Measurements from ENCODE around the gene IGFBP6. TPM values are rescaled to one million over a fixed set of nuclear protein-coding genes. Genes with fewer than 3 reads are reported as not detected.

The IGFBP6 gene
- total and polyA plus RNA-seq, 12 donors, result 12.9 to 559 (median 212) TPM

DNA sequence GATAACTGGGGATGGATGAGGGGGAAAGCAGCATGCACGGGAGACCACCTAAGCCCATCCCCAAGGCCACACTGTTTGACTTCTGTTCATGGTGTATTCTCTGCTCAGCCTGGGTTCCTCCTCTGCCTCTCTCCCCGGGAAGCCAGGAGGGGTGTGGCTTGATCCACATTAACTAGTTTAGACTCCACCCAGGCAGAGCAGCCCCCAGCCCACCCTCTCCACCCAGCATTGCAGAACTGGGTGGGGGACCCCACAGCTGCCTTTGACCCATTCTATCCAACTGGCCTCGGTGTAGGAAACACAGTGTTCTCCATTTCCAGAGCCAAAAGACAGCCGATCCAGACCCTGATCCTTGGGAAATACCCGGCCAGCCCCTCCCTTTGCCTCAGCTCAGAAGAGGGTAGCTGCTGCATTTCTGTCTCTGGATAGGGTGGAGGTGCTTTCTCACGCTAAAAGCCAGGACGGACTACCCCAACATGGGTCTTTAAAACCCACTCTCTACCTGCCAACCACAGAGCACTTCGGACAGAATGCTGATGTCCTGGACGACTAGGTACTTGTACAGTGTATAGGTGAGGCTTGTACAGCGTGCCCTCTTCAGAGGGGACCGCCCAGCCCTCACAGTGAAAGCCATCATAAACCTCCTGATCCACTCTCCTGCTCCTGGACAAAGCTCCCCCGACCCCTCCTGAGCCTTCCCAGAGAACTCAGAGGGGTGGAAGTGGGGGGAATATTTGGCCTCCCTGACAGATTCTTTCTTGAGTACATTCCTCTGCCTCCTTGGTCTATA is 27.7 kb upstream of the IGFBP6 start:
- H3K9me3 ChIP-seq (replicated peaks in 1 of 3), result no peaks in the 10 kb centered on the region
- TF ChIP-seq, protein P1, sequence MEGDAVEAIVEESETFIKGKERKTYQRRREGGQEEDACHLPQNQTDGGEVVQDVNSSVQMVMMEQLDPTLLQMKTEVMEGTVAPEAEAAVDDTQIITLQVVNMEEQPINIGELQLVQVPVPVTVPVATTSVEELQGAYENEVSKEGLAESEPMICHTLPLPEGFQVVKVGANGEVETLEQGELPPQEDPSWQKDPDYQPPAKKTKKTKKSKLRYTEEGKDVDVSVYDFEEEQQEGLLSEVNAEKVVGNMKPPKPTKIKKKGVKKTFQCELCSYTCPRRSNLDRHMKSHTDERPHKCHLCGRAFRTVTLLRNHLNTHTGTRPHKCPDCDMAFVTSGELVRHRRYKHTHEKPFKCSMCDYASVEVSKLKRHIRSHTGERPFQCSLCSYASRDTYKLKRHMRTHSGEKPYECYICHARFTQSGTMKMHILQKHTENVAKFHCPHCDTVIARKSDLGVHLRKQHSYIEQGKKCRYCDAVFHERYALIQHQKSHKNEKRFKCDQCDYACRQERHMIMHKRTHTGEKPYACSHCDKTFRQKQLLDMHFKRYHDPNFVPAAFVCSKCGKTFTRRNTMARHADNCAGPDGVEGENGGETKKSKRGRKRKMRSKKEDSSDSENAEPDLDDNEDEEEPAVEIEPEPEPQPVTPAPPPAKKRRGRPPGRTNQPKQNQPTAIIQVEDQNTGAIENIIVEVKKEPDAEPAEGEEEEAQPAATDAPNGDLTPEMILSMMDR (IDR thresholded peaks at IDR 0.05), result no peak
- TF ChIP-seq POLR2A (IDR thresholded peaks at IDR 0.05), result no peak
- 72 to 85% (median 78%) methylated on average over 5 to 12 of the region's 12 CpGs for WGBS, 4 donors
- H3K27me3 ChIP-seq, result no peaks in the 10 kb centered on the region
- peaks cover 25 to 61% of the 10 kb centered on the region in 2 donors for H3K4me1 ChIP-seq (replicated peaks in 1 of 2)
- intact Hi-C loops (cut with DNase I), result loop anchor here (5.0 to 10.0 kb wide), 2 partner anchors 125 to 127 kb away; no protein-coding TSS in a partner anchor
- DNase-seq, result peak in 3 of 7 donors; percentile 13 to 55 (median 38)
- peaks cover 0 to 15% of the 10 kb centered on the region in 2 donors for H3K36me3 ChIP-seq (replicated peaks in 1 of 2)
- H3K4me3 ChIP-seq, result no peak overlapping the region
- H3K27ac ChIP-seq, result peak overlapping the region in 2 of 5 donors; percentile 71 to 83

DNA sequence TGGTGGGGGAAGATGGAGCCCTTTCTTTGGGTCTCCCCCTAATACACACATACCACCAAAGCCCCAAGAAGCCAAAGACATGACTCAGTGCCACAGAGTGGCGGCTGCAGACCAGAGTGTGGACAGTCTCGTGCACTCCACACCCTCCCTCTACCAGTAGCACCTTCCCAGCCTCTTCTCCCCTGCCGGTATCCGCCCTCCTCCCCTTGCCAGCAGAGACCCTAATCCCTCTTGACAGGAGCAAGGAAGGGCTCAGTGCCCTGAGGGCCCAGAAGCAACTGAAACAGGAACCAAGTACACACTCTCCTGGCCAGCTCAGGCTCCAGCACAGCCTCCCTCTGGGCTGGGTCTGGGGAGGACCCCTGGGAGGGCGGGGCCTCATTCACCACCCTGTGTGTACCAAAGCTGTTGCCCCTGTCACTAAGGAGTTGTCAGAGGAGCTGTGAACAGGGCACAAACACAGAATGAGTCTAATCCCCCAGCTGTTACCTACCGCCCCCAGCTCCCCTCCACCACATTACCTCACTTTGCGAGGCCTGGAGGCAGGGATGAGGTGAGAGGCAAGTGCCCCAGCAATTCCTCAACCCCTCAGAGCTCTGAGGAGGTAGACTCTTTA is 26.5 kb upstream of the IGFBP6 start:
- peaks cover 0 to 19% of the 10 kb centered on the region in 2 donors for H3K36me3 ChIP-seq (replicated peaks in 1 of 2)
- no peaks in the 10 kb centered on the region for H3K9me3 ChIP-seq (replicated peaks in 1 of 3)
- 68 to 97% (median 89%) methylated on average over 7 of the region's 7 CpGs for WGBS, 4 donors
- DNase-seq, result peak in 1 of 7 donors; percentile 47
- no peak overlapping the region for H3K4me3 ChIP-seq
- H3K27me3 ChIP-seq, result no peaks in the 10 kb centered on the region
- peak overlapping the region in 2 of 5 donors; percentile 71 to 83 for H3K27ac ChIP-seq
- H3K4me1 ChIP-seq (replicated peaks in 1 of 2), result peaks cover 25 to 60% of the 10 kb centered on the region in 2 donors
- TF ChIP-seq, protein P1 (IDR thresholded peaks at IDR 0.05), result no peak
- TF ChIP-seq POLR2A (IDR thresholded peaks at IDR 0.05), result no peak
- intact Hi-C loops (cut with DNase I), result no loop called here

GRCh38 chr12:53071591-53072551 is 25.6 kb upstream of the IGFBP6 start:
- 43 to 49% (median 47%) methylated on average over 11 of the region's 11 CpGs for WGBS, 4 donors
- Histone ChIP-seq H3K27ac (peak overlapping the region in 2 of 5 donors; percentile 71 to 83), H3K36me3 (replicated peaks in 1 of 2) (peaks cover 0 to 28% of the 10 kb centered on the region in 2 donors), H3K4me3 (no peak overlapping the region), H3K27me3 (no peaks in the 10 kb centered on the region), H3K9me3 (replicated peaks in 1 of 3) (no peaks in the 10 kb centered on the region), H3K4me1 (replicated peaks in 1 of 2) (peaks cover 25 to 53% of the 10 kb centered on the region in 2 donors)
- TF ChIP-seq POLR2A (IDR thresholded peaks at IDR 0.05), result no peak
- TF ChIP-seq, protein P1 (IDR thresholded peaks at IDR 0.05), result peak in 1 of 6 experiments; percentile 13
- intact Hi-C loops (cut with DNase I), result no loop called here
- DNase-seq, result peak in 6 of 7 donors; percentile 73 to 88 (median 80)

Data from adrenal gland (tissue), 12 donors.